Measurements from ENCODE around the gene TSEN34. TPM values are rescaled to one million over a fixed set of nuclear protein-coding genes. Genes with fewer than 3 reads are reported as not detected.

The TSEN34 gene
- total RNA-seq, 1 experiment from 2014 or later = 122 TPM

- Histone ChIP-seq H3K27ac (ENCODE audit: low read length) (no peak overlapping the region), H3K27me3 (ENCODE audit: low read length) (no peaks in the 10 kb centered on the region), H2AFZ (ENCODE audit: low read length) (no peak overlapping the region), H3K4me1 (ENCODE audit: insufficient read depth, low read length) (peaks cover 14% of the 10 kb centered on the region; the same call in 1 of the 2 replicates), H3F3A (ENCODE audit: low read length, unreplicated experiment) (no peaks in the 10 kb centered on the region), H3K4me3 (ENCODE audit: low read length) (no peak overlapping the region), H4K20me1 (ENCODE audit: low read length) (peaks cover 40% of the 10 kb centered on the region), H3K9me3 (ENCODE audit: low read length) (no peaks in the 10 kb centered on the region), H3K4me2 (ENCODE audit: low read length) (no peak overlapping the region), H3K9ac (ENCODE audit: low read length) (no peak overlapping the region), H3K36me3 (ENCODE audit: low read depth, low read length) (peaks cover 66% of the 10 kb centered on the region), H3K9me2 (replicated peaks; ENCODE audit: low read length) (no peaks in the 10 kb centered on the region), H3K79me2 (ENCODE audit: low read length) (peaks cover 54% of the 10 kb centered on the region)
- TF ChIP-seq, protein P1, sequence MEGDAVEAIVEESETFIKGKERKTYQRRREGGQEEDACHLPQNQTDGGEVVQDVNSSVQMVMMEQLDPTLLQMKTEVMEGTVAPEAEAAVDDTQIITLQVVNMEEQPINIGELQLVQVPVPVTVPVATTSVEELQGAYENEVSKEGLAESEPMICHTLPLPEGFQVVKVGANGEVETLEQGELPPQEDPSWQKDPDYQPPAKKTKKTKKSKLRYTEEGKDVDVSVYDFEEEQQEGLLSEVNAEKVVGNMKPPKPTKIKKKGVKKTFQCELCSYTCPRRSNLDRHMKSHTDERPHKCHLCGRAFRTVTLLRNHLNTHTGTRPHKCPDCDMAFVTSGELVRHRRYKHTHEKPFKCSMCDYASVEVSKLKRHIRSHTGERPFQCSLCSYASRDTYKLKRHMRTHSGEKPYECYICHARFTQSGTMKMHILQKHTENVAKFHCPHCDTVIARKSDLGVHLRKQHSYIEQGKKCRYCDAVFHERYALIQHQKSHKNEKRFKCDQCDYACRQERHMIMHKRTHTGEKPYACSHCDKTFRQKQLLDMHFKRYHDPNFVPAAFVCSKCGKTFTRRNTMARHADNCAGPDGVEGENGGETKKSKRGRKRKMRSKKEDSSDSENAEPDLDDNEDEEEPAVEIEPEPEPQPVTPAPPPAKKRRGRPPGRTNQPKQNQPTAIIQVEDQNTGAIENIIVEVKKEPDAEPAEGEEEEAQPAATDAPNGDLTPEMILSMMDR (conservative IDR thresholded peaks at IDR 0.05; ENCODE audit: low read depth, low read length) = no peak
- TF ChIP-seq EZH2phosphoT487 (IDR thresholded peaks at IDR 0.05; ENCODE audit: borderline replicate concordance, low read length) (no peak), EZH2 (IDR thresholded peaks at IDR 0.05; ENCODE audit: low read length, unreplicated experiment) (no peak)
- intact Hi-C loops (cut with micrococcal nuclease) = no loop called here
- ChIA-PET CTCF (no interaction called here), POLR2A (ENCODE audit: unreplicated experiment) (no interaction called here)
- ATAC-seq (no peak), DNase-seq (no peak)
- no TSS peak for BruUV-seq (replicated peaks)
Observed at GRCh38 chr19:54142166-54142780, 48.8 kb upstream of the TSEN34 start.

DNA sequence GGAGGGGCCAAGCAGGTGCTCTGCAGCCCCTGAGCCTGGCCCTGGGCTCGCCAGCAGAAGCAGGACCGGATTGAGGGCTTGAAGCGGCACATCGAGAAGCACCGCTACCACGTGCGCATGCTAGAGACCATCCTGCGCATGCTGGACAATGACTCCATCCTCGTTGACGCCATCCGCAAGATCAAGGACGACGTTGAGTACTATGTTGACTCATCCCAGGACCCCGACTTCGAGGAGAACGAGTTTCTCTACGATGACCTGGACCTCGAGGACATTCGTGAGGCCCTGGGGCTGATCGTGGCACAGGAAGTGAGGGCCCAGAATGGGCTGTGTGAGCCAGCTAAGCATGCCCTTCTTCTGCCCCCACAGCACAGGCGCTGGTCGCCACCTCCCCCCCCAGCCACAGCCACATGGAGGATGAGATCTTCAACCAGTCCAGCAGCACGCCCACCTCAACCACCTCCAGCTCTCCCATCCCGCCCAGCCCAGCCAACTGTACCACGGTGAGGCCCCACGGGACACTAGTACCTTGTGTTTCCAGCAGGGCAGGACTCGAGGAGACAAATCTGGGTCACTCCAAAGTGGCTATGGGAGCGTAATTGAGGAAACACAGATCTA lies 45.5 kb upstream of the TSEN34 start:
- intact Hi-C loops (cut with micrococcal nuclease) = no loop called here
- no peak overlapping the region for H3K27ac ChIP-seq (ENCODE audit: low read length)
- no peaks in the 10 kb centered on the region for H3K9me2 ChIP-seq (replicated peaks; ENCODE audit: low read length)
- no peak overlapping the region for H3K4me3 ChIP-seq (ENCODE audit: low read length)
- peaks cover 79% of the 10 kb centered on the region for H3K36me3 ChIP-seq (ENCODE audit: low read depth, low read length)
- ChIA-PET CTCF (no interaction called here), POLR2A (ENCODE audit: unreplicated experiment) (no interaction called here)
- no peak for ATAC-seq
- peaks cover 18% of the 10 kb centered on the region for H4K20me1 ChIP-seq (ENCODE audit: low read length)
- TF ChIP-seq EZH2 (IDR thresholded peaks at IDR 0.05; ENCODE audit: low read length, unreplicated experiment) (no peak), EZH2phosphoT487 (IDR thresholded peaks at IDR 0.05; ENCODE audit: borderline replicate concordance, low read length) (no peak)
- TF ChIP-seq, protein P1 (conservative IDR thresholded peaks at IDR 0.05; ENCODE audit: low read depth, low read length) = no peak
- no TSS peak for BruUV-seq (replicated peaks)
- DNase-seq = no peak
- no peak overlapping the region for H2AFZ ChIP-seq (ENCODE audit: low read length)
- H3F3A ChIP-seq (ENCODE audit: low read length, unreplicated experiment) = no peaks in the 10 kb centered on the region
- H3K9ac ChIP-seq (ENCODE audit: low read length) = no peak overlapping the region
- H3K4me1 ChIP-seq (ENCODE audit: insufficient read depth, low read length) = no peaks in the 10 kb centered on the region
- peaks cover 23% of the 10 kb centered on the region for H3K79me2 ChIP-seq (ENCODE audit: low read length)
- H3K9me3 ChIP-seq (ENCODE audit: low read length) = no peaks in the 10 kb centered on the region
- no peaks in the 10 kb centered on the region for H3K27me3 ChIP-seq (ENCODE audit: low read length)
- H3K4me2 ChIP-seq (ENCODE audit: low read length) = no peak overlapping the region

- Histone ChIP-seq H3K27me3 (ENCODE audit: low read length) (no peaks in the 10 kb centered on the region), H3K4me2 (ENCODE audit: low read length) (no peak overlapping the region), H3K4me1 (ENCODE audit: insufficient read depth, low read length) (no peaks in the 10 kb centered on the region), H3F3A (ENCODE audit: low read length, unreplicated experiment) (no peaks in the 10 kb centered on the region), H3K27ac (ENCODE audit: low read length) (no peak overlapping the region), H3K36me3 (ENCODE audit: low read depth, low read length) (peaks cover 75% of the 10 kb centered on the region), H3K4me3 (ENCODE audit: low read length) (no peak overlapping the region), H3K9ac (ENCODE audit: low read length) (no peak overlapping the region), H3K79me2 (ENCODE audit: low read length) (peaks cover 3% of the 10 kb centered on the region; the same call in 1 of the 2 replicates), H3K9me3 (ENCODE audit: low read length) (no peaks in the 10 kb centered on the region), H4K20me1 (ENCODE audit: low read length) (0 out of 2 replicates have a peak, but pooled peaks cover 3% of the 10 kb centered on the region), H2AFZ (ENCODE audit: low read length) (no peak overlapping the region), H3K9me2 (replicated peaks; ENCODE audit: low read length) (no peaks in the 10 kb centered on the region)
- ChIA-PET CTCF (interaction anchor here (0.6 kb wide), 1 partner anchor 12 kb away, joined by 3 read pairs; the partner anchor contains the start of gene LENG1), POLR2A (ENCODE audit: unreplicated experiment) (no interaction called here)
- BruUV-seq (replicated peaks) = no TSS peak
- intact Hi-C loops (cut with micrococcal nuclease) = no loop called here
- ATAC-seq (no peak), DNase-seq (no peak)
- TF ChIP-seq, protein P1 (conservative IDR thresholded peaks at IDR 0.05; ENCODE audit: low read depth, low read length) = no peak
- TF ChIP-seq EZH2phosphoT487 (IDR thresholded peaks at IDR 0.05; ENCODE audit: borderline replicate concordance, low read length) (no peak), EZH2 (IDR thresholded peaks at IDR 0.05; ENCODE audit: low read length, unreplicated experiment) (no peak)
Observed at GRCh38 chr19:54147676-54148075, 43.4 kb upstream of the TSEN34 start.
